HG03097 (cell line): ENCODE measurements around the gene SCFD2.
A peak's percentile ranks its signal among the peaks of the same experiment; 100 is the strongest.

Source experiments
- ATAC-seq: cut with Tn5 transposase; IDR thresholded peaks from one replicate; pipeline ENCODE4 v1.9.1; 2021; ENCODE audit not compliant: unreplicated experiment, low FRiP score

Gene SCFD2

DNA sequence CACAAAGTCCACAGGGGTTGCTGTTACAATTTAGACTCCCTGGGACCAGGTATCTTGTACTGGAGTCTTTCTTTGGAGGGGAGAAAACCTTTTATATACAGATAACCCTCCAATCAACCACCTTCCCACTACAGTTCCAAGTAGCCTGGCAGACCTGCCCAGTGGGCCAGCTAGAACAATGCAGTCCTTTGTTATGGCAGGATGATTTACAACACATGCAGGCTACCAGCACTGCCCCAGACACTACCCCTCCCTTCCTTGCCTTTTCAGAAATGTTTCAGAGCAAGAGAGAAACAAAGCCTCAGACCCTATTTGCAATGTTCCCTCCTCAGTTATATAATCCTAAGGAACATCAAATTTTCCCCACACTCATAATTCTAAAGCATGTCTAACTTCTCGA lies 492.7 kb downstream of the SCFD2 start:
- ATAC-seq = no peak

DNA sequence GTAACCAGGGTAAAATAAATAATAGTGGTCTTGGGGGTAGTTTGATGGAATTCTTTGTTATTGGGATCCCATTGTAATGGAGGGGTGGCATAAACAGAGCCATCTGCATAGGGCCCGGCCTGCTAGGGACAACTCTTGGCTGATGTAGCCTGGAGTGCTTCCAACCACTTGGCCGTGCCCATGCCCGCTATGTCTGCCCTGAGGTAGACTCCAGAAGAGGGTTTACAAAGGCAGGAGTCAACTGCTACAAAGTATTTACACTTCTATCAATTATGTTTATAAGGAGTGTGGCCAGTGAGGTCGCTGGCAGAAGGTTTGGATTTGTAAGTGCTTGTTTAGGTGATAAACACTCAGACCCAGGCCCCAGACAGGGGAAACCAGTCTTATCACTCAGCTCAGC lies 495.6 kb downstream of the SCFD2 start:
- ATAC-seq = no peak

DNA sequence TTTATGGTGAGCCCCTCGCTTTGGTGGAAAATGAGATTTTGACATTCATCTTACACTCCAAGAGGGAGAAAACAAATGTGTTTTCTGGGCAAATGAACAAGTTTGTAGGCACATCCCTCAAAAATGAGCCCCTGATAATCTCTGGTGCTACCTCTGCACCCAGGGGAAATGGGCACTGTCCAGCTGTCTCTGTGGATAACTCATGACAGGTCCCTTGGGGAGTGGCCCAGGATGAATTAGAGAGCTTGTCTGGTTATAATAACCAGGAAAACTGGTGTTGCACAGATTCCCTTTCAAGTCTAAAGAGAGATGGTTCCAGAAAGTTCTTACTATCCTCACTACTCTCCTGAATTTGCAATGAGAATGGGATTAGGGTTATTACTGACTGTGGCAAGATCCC lies 496.2 kb downstream of the SCFD2 start:
- ATAC-seq = no peak

DNA sequence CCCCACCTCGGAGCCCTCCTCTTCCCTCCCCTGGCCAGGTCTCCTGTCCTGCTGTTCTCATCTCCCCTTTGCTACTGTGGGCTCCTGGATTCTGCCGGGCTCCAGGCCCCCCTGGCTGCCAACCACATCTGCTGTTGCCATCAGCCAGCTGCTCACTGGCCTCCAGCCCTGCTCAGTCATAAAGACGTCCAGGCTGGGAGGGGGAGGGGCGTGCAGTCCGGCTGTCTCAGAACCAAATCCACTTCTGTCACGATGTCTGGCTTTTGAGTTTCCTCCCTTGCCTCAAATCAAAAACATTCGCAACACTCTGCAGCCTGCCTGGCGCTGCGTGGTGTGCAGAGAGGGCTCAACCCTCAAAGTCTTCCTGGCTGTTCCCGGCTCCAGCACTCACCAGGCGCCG lies 496.7 kb downstream of the SCFD2 start:
- no peak for ATAC-seq

- ATAC-seq = no peak
Measured at GRCh38 chr4:52868133-52868532, 497.7 kb downstream of the SCFD2 start.

DNA sequence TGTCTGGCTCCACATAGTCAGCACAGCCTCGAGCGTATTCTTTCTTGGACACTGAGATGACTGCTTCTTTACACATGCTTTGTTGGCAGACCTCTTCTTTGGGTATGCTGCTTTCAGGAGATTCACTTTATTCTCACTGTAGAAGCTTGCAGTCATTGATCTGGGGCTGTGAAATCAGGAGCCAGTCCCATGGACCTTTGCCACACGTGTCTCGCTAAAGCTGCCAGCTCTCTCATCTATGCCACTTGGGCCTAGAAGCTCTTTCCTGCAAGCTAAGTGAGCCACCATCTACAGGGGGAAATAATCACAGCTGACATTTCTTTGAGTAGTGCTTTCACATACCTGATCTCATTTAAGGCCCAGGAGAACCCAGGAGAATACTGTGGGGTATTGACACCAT lies 498.7 kb downstream of the SCFD2 start:
- ATAC-seq = no peak

DNA sequence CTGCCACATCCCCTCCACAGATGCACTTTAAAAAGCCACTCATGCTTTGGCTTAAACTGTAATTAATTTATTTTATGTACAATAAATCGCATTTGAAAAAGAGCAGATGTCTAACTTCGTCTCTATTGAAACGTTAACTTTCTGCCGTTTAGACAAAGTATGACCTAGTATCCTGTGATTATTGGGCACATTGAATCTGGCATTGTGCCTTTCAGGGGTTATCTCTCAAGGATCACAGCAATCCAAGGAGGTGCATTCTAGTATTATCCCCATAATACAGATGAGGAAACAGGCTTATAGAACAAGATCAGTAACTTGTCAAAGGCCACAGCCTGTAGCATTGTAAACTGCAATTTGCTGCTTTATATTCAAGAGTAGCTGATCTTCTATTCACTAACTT lies 499.1 kb downstream of the SCFD2 start:
- no peak for ATAC-seq

- no peak for ATAC-seq
Measured at GRCh38 chr4:52865300-52865699, 500.6 kb downstream of the SCFD2 start.

GRCh38 chr4:52864793-52865192 lies 501.1 kb downstream of the SCFD2 start:
- ATAC-seq = no peak

- no peak for ATAC-seq
Measured at GRCh38 chr4:52863324-52863723, 502.5 kb downstream of the SCFD2 start.

DNA sequence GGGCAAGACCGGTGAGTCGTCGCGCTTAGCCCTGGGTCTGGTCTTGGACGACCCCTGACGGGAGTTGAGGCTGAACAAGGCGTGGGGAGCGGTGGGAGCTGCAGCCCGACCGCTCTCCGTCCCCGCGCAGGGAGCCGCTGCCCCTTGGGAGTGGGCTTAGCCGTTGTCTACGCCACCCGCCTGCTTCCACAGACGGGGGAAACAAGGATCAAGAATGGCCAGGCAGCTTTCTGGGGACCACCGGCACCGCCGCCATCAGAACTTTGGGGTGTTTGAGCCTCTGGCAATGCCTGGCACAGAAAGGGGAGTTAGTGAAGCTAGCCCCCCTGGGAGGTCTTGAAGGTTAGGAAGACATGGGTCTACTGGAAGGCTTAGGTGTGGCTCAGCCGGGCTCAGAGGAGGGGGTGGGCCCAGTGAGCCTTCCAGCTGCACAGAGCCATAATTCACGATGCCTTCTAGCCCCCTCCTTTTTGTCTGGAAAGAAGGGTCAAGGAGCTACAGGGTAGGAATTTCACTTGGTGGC lies 503.2 kb downstream of the SCFD2 start:
- no peak for ATAC-seq

- ATAC-seq = peak; percentile 99
Measured at GRCh38 chr4:52861879-52862616, 503.8 kb downstream of the SCFD2 start, which contains the start of gene RASL11B. TSS of gene RASL11B (plus strand) at chr4:52862317. CDS start at chr4:52862508, 191 bp downstream.

- ATAC-seq = no peak
Measured at GRCh38 chr4:52861171-52861823, 504.6 kb downstream of the SCFD2 start.

- ATAC-seq = no peak
Measured at GRCh38 chr4:52860361-52860760, 505.5 kb downstream of the SCFD2 start.

GRCh38 chr4:52856801-52857200 lies 509.1 kb downstream of the SCFD2 start:
- no peak for ATAC-seq

GRCh38 chr4:52853351-52853750 lies 512.5 kb downstream of the SCFD2 start:
- ATAC-seq = no peak

DNA sequence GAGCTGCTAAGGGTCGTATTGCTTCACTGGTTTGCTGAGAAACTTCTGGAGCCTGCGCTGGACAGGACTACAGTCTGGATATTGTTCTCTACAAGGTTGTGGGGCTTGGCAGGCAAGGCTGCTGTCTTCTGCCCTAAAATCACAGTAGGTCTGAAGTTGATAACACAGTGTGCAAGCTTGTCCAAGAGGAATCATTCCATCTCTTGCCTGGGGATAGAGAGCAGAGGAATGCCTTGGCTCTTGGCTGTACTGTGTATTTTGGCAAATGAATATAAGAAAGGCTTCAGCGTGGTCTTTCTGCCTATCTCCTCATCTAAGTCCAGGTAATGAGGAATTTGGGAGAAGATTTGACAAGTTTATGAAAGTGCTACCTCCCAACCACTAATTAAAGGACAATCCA lies 513.1 kb downstream of the SCFD2 start:
- no peak for ATAC-seq

DNA sequence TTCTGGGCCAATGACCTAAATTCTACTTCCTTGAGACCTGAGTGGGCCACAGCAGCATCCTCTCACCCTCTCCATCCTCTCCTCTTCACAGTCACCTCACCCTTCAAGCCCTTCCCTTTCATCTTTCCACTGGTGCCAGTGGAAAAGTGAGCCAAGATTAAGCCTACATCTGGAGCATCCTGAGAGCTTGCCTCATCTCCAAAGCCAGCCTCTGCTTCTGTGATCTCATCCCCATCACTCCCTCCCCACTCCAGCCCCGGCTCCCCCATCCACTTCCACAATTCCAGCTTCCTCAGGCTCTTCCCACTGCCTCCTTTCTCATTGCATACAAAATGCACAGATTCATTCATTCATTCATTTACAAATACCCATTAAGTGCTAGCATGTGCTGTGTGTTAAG lies 513.8 kb downstream of the SCFD2 start:
- no peak for ATAC-seq

GRCh38 chr4:52850406-52851124 lies 515.3 kb downstream of the SCFD2 start:
- no peak for ATAC-seq

DNA sequence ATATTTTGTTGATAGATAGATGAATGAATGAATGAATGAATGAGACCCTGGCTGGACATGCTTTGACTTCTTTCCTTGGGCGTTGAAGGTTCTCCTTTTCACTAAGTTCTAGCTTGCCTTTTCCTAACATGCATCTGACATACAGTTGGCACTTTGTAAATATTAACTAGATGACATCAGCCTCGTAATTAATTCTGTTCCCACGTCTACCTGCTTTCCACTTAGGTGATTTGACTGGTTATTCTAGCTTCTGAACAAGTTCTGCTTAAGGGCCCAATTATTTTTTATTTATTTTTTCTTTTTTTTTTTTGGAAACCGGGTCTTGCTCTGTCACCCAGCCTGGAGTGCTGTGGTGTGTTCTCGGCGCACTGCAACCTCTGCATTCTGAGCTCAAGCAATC lies 517.6 kb downstream of the SCFD2 start:
- ATAC-seq = no peak

DNA sequence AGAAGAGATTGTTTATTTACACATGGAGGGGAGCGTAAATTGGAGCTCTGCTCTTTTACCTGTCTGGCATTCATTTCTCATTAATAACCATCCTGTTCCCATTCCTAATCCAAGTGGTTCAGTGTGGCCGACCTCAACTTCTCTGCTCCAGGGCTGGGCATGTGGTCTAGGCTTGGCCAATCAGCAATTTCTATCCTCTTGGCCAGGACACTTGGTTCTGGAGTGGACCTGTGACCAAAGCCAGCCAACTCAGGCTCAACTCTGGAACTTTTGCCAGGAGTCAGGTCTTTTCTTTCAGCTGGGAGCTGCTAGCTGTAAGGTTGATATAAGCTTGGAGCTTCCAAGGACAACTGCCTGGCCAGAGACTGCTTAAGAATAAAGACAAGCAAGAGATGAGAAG lies 519.4 kb downstream of the SCFD2 start:
- no peak for ATAC-seq
